Peyer's patch (tissue), 4 donors: Measurements from ENCODE around the gene DST.

Experiments
- POLR2A ChIP-seq, 2 donors: fragments of 450-650 bp; IDR thresholded peaks; one replicate each; pipeline ENCODE4 v1.5.1; 2017; ENCODE audit warnings: antibody characterized with exemption in 2 of 2, mild to moderate bottlenecking in 2 of 2, moderate library complexity in 2 of 2
- TF ChIP-seq, protein P1 (sequence below), 6 experiments: fragments of 450-650 bp in 4 of 6; fragments of 200-600 bp in 2 of 6; sonication (generic) in 1 of 6; IDR thresholded peaks; one replicate each; pipeline ENCODE4 v1.5.1; 2017 to 2019; ENCODE audit warnings: antibody characterized with exemption in 6 of 6, mild to moderate bottlenecking in 3 of 6, moderate library complexity in 1 of 6

DNA sequence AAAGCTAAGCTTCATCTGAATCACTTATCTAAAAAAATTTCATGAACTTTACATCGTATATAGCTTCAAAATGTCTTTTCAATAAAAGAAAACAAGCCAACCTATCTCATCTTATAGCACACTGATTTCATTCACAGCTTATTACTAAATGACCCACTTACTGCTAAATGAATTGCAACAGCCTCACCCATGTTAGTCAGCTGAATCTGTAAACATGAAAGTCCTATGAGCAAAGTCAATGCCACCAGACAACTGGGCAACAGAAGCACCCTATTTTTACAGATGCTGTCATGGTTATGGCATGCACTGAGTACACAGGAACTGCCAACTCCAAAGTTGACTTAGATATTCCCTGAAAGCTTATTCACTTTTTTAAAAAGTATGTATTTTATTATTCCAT lies 41.2 kb upstream of the DST start:
- no peak for TF ChIP-seq POLR2A (IDR thresholded peaks at IDR 0.05)
- TF ChIP-seq, protein P1, sequence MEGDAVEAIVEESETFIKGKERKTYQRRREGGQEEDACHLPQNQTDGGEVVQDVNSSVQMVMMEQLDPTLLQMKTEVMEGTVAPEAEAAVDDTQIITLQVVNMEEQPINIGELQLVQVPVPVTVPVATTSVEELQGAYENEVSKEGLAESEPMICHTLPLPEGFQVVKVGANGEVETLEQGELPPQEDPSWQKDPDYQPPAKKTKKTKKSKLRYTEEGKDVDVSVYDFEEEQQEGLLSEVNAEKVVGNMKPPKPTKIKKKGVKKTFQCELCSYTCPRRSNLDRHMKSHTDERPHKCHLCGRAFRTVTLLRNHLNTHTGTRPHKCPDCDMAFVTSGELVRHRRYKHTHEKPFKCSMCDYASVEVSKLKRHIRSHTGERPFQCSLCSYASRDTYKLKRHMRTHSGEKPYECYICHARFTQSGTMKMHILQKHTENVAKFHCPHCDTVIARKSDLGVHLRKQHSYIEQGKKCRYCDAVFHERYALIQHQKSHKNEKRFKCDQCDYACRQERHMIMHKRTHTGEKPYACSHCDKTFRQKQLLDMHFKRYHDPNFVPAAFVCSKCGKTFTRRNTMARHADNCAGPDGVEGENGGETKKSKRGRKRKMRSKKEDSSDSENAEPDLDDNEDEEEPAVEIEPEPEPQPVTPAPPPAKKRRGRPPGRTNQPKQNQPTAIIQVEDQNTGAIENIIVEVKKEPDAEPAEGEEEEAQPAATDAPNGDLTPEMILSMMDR (IDR thresholded peaks at IDR 0.05): no peak
